ENCODE measurements around the gene C11orf91.

DNA sequence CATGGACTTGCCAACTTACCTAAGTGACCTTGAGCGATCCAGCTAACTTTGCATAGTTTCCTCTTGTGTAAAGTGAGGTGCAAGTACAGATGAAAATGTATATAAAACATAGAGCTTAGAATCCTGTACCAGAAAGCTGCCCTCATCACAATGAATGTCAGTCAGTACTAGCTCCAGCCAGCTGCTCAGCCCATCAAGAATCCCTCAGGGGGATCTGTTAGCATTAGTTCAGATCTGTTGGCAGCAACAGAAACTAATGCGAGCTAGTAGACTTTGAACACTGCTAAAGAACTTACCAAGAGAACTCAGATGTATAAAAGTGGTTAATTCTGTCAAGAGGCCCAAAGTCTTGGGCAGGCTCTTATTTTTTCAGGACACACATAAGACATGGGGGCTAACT is 6.3 kb upstream of the C11orf91 start:
- TF ChIP-seq, protein P1, sequence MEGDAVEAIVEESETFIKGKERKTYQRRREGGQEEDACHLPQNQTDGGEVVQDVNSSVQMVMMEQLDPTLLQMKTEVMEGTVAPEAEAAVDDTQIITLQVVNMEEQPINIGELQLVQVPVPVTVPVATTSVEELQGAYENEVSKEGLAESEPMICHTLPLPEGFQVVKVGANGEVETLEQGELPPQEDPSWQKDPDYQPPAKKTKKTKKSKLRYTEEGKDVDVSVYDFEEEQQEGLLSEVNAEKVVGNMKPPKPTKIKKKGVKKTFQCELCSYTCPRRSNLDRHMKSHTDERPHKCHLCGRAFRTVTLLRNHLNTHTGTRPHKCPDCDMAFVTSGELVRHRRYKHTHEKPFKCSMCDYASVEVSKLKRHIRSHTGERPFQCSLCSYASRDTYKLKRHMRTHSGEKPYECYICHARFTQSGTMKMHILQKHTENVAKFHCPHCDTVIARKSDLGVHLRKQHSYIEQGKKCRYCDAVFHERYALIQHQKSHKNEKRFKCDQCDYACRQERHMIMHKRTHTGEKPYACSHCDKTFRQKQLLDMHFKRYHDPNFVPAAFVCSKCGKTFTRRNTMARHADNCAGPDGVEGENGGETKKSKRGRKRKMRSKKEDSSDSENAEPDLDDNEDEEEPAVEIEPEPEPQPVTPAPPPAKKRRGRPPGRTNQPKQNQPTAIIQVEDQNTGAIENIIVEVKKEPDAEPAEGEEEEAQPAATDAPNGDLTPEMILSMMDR (IDR thresholded peaks at IDR 0.05; ENCODE audit: low read depth, low read length): no peak
- TF ChIP-seq POLR2A (IDR thresholded peaks at IDR 0.05; ENCODE audit: extremely low read depth, insufficient read length) (no peak), MYC (IDR thresholded peaks at IDR 0.05; ENCODE audit: low read depth, low read length) (no peak)
- TF ChIP-seq, protein P2, sequence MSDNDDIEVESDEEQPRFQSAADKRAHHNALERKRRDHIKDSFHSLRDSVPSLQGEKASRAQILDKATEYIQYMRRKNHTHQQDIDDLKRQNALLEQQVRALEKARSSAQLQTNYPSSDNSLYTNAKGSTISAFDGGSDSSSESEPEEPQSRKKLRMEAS (IDR thresholded peaks at IDR 0.05; ENCODE audit: low read depth, low read length): no peak
